Karpas-422 (cell line): ENCODE results near the gene PRCD. TPM values are rescaled to one million over a fixed set of nuclear protein-coding genes. Genes with fewer than 3 reads are reported as not detected.
"Not testable (repeated sequence)": the region's sequence is repeated elsewhere in the genome, so short reads cannot be mapped to it uniquely, and the experiment has no call there.

Experiments used
- DNase-seq: peaks from one replicate; pipeline ENCODE4 v3.0.0-alpha.2; 2015
- H2AFZ ChIP-seq: fragments of 200-600 bp; sonication (generic); 2 replicates; pipeline ENCODE4 v1.6.1; 2014; ENCODE audit warnings: antibody characterized with exemption, low read length, mixed read lengths
- H3K27ac ChIP-seq: fragments of 200-600 bp; sonication (generic); 2 replicates; pipeline ENCODE4 v1.5.1; 2014; ENCODE audit warnings: mild to moderate bottlenecking, low read length, moderate library complexity
- H3K27me3 ChIP-seq: fragments of 200-600 bp; sonication (generic); 2 replicates; pipeline ENCODE4 v1.6.1; 2014; ENCODE audit warnings: low read length, mixed read lengths
- H3K36me3 ChIP-seq: fragments of 200-600 bp; sonication (generic); 2 replicates; pipeline ENCODE4 v1.6.1; 2014; ENCODE audit warnings: low read length, mixed read lengths; ENCODE audit not compliant: insufficient read depth
- H3K4me1 ChIP-seq: fragments of 200-600 bp; sonication (generic); 2 replicates; pipeline ENCODE4 v1.6.1; 2014; ENCODE audit warnings: mild to moderate bottlenecking, low read length, mixed read lengths
- H3K4me2 ChIP-seq: fragments of 200-600 bp; sonication (generic); 2 replicates; pipeline ENCODE4 v1.6.1; 2014; ENCODE audit warnings: low read length, low read depth, mild to moderate bottlenecking; ENCODE audit not compliant: poor library complexity, severe bottlenecking
- H3K4me3 ChIP-seq: fragments of 200-600 bp; sonication (generic); 2 replicates; pipeline ENCODE4 v1.5.1; 2014; ENCODE audit warnings: mild to moderate bottlenecking, antibody characterized with exemption, low read length, mixed read lengths
- H3K79me2 ChIP-seq: fragments of 200-600 bp; sonication (generic); 2 replicates; pipeline ENCODE4 v1.6.1; 2014; ENCODE audit warnings: mild to moderate bottlenecking, low read length, mixed read lengths
- H3K9ac ChIP-seq: fragments of 200-600 bp; sonication (generic); 2 replicates; pipeline ENCODE4 v1.6.0; 2014; ENCODE audit warnings: low read length
- H3K9me2 ChIP-seq: fragments of 200-600 bp; sonication (generic), shearing (Covaris generic); replicated peaks from 2 replicates; pipeline ENCODE4 v1.6.0; 2014; ENCODE audit warnings: mild to moderate bottlenecking, low read length, moderate library complexity; ENCODE audit not compliant: insufficient read depth
- H3K9me3 ChIP-seq: fragments of 300-700, 200-600 bp; sonication (generic); 2 replicates; pipeline ENCODE4 v1.6.1; 2014; ENCODE audit warnings: low read length, mixed read lengths
- H4K20me1 ChIP-seq: fragments of 200-600 bp; sonication (generic); 2 replicates; pipeline ENCODE4 v1.6.1; 2014; ENCODE audit warnings: mild to moderate bottlenecking, antibody characterized with exemption, low read length, low read depth; ENCODE audit not compliant: insufficient read depth
- total RNA-seq: library from RNA; depleted of rRNA; stranded (reverse); fragments of >200 nt; shearing (Covaris generic); gene quantifications from 2 replicates; pipeline ENCODE4 v1.2.3, GENCODE V29; 2014; ENCODE audit warnings: low replicate concordance

Gene PRCD
- total RNA-seq, 1 experiment from 2014 or later = 0.37 TPM

DNA sequence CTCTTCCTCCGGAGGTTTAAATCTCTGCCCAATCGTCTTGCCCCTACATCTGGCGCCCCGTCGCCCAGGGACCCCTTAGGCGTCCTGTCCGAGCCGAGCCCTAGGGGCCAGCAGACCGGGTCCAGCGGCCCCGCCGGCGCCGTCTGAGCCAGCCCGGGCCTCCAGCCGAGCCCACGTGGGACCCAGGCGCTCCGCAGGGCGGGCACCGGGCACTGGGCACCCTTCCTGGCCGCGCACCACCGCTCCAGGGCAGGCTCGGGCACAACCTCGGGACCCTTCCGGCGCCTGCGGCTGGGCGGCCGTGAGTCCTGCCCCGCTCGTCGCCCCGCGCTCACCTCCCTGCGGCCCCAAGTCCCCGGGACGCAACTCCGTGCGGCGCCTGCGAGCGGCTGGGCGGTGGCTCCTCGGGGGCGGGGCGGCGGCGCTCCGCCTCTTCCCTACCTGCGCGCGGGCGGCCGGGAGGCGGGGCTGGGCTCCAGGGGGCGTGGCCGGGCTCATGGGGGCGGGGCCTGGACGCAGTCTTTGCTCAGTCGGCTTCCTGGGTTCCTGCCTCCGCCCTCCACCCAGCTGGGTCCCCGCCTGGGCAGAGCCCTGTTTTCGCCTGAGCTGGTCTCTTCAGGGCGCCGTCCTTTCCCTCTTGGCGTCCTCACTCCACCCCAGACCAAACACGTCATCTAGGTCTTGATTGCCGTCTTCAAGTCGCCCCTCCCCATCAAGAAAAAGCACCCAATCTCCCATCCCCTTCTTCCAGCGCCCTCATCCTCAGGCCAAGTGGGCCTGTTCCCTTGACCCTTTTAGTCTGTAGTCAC lies 38.6 kb upstream of the PRCD start, which contains the start of gene RHBDF2:
Gene RHBDF2, minus strand, starts transcription at position 406 of the 809 bp plus-strand sequence. CDS start 19,899 bp downstream, outside the sequence.
- Histone ChIP-seq H3K4me1 (peaks cover 24% of the 10 kb centered on the region), H3K9me3 (no peaks in the 10 kb centered on the region), H3K4me2 (peak within 1 kb of the TSS; percentile 81), H2AFZ (peak within 1 kb of the TSS; percentile 86; the same call in 1 of the 2 replicates), H4K20me1 (peaks cover 2% of the 10 kb centered on the region; the same call in 1 of the 2 replicates), H3K9me2 (no peaks in the 10 kb centered on the region), H3K36me3 (no peaks in the 10 kb centered on the region), H3K27ac (no peak within 1 kb of the TSS), H3K4me3 (peak within 1 kb of the TSS; percentile 68), H3K27me3 (no peaks in the 10 kb centered on the region), H3K79me2 (no peaks in the 10 kb centered on the region), H3K9ac (peak within 1 kb of the TSS; percentile 60)
- DNase-seq = peak; percentile 94

DNA sequence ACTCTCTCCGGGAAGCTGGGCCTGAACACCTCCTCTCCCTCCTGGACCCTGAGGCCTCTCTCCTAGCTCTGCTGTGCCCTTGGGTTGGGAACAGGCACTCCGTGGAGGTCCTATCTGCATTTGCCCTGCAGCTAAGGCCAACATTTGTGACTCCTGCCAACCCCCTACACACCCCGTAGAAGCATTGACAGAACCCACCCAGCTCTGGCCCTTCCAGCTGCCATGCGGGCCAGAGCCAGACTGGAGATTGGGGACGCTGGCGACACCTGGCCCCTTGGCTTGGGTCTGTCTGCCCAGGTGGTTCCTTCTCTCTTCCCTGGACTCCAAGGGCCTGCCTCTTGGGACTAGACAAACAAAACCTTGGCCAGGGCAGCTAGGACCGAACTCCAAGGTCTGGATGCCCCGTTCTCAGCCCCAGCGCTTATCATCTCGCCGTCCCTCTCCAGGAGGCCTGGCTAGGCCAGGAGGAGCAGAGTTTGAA lies 38.0 kb upstream of the PRCD start:
- DNase-seq = no peak
- H3K79me2 ChIP-seq = no peaks in the 10 kb centered on the region
- no peaks in the 10 kb centered on the region for H3K9me3 ChIP-seq
- peak overlapping the region; percentile 81 for H3K4me2 ChIP-seq
- no peaks in the 10 kb centered on the region for H3K27me3 ChIP-seq
- 0 out of 2 replicates have a peak, but pooled peaks cover 2% of the 10 kb centered on the region for H4K20me1 ChIP-seq
- H3K4me3 ChIP-seq = peak overlapping the region; percentile 68; the same call in 1 of the 2 replicates
- H3K9ac ChIP-seq = peak overlapping the region; percentile 49
- peak overlapping the region; percentile 28; the same call in 1 of the 2 replicates for H2AFZ ChIP-seq
- H3K27ac ChIP-seq = no peak overlapping the region
- H3K9me2 ChIP-seq = no peaks in the 10 kb centered on the region
- H3K4me1 ChIP-seq = peaks cover 25% of the 10 kb centered on the region
- H3K36me3 ChIP-seq = no peaks in the 10 kb centered on the region

DNA sequence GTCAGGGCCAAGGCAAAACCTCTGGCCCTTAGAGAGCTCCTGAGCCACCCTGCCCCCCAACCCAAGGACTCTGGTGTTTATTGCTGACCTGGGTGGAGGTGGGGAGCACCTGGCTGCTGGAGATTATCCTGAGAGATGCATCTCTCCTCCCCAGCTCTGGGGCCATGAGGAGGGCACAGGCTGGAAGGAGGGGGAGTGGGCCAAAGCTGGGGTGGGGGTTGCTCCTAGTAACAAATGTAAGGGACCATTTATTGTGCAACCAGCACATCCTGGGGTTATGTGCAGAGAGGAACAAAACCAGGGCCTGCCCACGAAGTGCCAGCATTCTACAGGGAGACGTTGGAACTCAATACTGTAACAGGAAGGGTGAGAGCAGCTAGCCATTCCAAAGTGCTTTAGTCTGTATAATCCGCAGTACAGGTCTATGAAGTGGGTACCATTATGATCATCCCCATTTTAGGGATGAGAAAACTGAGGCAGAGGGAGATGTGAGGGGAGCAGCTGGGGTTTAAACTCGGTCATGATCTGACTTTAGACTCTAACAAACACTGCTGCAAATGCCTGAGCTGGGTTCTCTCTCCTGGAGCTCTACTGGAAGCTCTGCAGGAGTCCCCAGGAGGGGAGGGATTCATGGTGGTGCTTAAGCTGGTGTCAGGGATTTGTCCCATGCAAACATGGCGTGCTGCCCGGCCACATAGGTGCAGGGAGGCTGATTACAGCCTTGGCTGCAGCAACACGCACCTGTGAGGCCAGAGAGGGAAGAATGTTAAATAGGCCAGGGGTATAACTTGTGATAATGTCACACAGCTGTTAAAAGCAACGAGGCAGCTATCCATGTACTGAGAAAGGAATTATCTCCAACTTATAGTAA lies 37.3 kb upstream of the PRCD start:
- Histone ChIP-seq H3K27me3 (no peaks in the 10 kb centered on the region), H3K9ac (no peak overlapping the region), H3K36me3 (no peaks in the 10 kb centered on the region), H3K79me2 (no peaks in the 10 kb centered on the region), H3K4me1 (peaks cover 28% of the 10 kb centered on the region), H3K9me2 (no peaks in the 10 kb centered on the region), H3K4me3 (no peak overlapping the region), H2AFZ (no peak overlapping the region), H3K27ac (no peak overlapping the region), H4K20me1 (0 out of 2 replicates have a peak, but pooled peaks cover 2% of the 10 kb centered on the region), H3K4me2 (no peak overlapping the region), H3K9me3 (no peaks in the 10 kb centered on the region)
- no peak for DNase-seq

DNA sequence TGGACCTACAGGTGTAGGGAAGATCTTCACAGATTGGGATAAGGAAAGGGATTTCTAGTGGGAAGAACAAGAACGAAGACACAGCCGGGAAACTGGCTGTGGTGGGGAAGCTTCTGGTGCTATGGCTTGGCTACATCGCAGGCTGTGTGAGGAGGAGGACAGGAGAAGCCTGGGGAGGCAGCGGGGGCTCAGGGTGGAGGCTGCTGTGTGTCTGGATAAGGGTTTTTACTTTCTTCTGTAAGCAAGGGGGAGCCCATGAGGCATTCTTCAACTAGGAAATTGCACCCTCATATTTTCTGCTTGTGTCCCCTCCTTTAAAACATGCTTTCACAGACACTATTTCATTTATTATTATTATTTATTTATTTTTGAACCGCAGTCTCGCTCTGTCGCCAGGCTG lies 35.7 kb upstream of the PRCD start:
- Histone ChIP-seq H3K9me2 (no peaks in the 10 kb centered on the region), H3K9me3 (no peaks in the 10 kb centered on the region), H3K4me3 (no peak overlapping the region), H3K9ac (no peak overlapping the region), H3K27ac (no peak overlapping the region), H4K20me1 (0 out of 2 replicates have a peak, but pooled peaks cover under 1% of the 10 kb centered on the region), H3K36me3 (no peaks in the 10 kb centered on the region), H3K4me1 (peaks cover 25% of the 10 kb centered on the region), H3K27me3 (no peaks in the 10 kb centered on the region), H2AFZ (no peak overlapping the region), H3K4me2 (no peak overlapping the region), H3K79me2 (no peaks in the 10 kb centered on the region)
- peak; percentile 75 for DNase-seq

DNA sequence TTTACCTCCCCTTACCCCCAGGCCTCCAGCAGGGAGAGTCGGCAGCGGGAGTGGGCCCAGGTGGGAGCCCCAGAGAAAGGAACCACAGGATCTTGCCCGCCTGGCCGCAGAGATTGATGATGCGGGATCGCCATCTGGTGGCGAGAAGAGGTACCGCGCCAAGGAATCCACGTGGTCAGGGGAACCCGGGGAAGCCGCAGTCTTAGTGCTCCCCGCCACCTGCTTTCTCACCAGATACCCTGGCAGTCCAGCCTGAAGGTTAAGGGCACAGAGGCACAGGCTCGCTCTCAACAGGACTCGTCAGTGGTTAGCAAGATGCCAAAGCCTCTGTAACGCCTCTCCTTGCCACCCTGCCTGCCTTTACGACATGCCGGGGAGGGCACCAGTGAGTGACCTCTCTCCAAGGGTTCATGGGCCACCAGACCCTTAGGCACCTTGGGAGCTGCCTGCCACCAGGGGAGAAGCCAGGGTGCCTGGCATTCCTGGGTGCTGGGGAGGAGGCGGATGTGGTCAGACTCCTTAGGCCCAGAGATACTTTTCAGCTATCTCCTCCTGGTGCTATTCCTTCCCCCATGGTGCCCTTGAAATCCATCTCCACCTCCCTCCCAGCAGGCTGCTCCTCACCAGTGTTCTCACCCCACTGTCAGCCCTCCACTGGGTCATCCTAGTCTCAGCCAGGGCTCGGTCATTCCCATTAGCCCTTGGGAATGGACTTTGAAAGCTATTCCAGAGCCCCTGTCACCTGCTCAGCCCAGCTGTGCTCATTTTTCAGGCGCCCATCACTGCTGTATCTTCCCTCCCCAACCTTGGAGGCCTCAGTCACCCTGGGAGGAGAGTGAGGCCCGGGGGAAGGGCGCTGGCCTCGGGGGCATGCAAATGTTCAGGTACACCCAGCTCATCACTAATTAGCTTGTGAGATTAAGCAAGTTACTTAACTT lies 33.2 kb upstream of the PRCD start:
- no peaks in the 10 kb centered on the region for H3K9me3 ChIP-seq
- H3K79me2 ChIP-seq = no peaks in the 10 kb centered on the region
- no peak overlapping the region for H3K9ac ChIP-seq
- H3K4me1 ChIP-seq = peaks cover 7% of the 10 kb centered on the region
- no peaks in the 10 kb centered on the region for H4K20me1 ChIP-seq
- DNase-seq = peak; percentile 93
- H3K36me3 ChIP-seq = no peaks in the 10 kb centered on the region
- H3K27ac ChIP-seq = no peak overlapping the region
- no peak overlapping the region for H2AFZ ChIP-seq
- no peak overlapping the region for H3K4me3 ChIP-seq
- no peaks in the 10 kb centered on the region for H3K27me3 ChIP-seq
- no peaks in the 10 kb centered on the region for H3K9me2 ChIP-seq
- H3K4me2 ChIP-seq = no peak overlapping the region

DNA sequence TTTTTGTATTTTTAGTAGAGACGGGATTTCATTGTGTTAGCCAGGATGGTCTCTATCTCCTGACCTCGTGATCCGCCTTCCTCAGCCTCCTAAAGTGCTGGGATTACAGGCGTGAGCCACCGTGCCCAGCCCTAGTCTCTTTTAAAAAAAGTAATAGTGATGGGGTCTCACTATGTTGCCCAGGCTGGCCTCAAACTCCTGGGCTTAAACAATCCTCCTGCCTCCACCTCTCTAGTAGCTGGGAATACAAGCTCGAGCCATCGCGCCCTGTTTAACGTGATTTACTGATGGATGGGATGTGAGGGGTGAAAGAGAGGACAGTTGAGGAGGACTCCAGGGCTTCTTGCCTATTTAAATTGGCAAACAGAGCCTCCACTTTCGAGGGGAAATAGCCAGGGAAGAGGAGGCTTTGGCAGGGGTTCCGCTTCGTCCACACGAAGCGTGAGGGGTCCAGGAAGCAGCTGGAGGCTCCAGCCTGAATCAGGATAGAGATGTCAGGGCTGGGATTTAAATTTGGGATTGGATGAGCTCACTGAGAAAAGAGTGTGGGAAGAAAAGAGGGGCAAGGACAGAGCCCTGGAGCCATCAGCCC lies 31.3 kb upstream of the PRCD start:
- not testable (repeated sequence) for H3K27ac ChIP-seq, H3K9ac ChIP-seq, H3K4me1 ChIP-seq, H3K36me3 ChIP-seq, H2AFZ ChIP-seq, H3K4me2 ChIP-seq, H3K4me3 ChIP-seq, H3K79me2 ChIP-seq, DNase-seq, H3K9me3 ChIP-seq, H3K27me3 ChIP-seq, H4K20me1 ChIP-seq, H3K9me2 ChIP-seq

DNA sequence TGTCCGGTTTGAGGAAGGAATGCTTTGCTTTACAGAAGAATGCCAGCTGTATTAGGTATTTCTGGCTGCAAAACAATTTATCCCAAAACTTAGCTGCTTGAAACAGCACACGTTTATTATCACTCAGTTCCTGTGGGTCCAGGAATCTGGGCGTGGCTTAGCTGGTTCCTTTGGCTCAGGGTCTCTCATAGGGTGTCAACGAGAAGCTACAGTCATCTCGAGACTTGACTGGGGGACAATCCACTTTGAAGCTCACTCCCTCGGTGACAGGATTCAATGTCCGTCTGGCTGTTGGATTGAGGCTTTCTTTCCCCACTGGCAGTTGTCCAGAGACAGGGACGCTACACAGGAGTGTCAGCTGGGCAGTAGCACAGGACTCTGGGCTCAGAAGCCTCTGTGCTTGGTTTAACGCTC lies 29.0 kb upstream of the PRCD start:
- Histone ChIP-seq H3K27ac (no peak overlapping the region), H3K36me3 (no peaks in the 10 kb centered on the region), H3K4me2 (no peak overlapping the region), H3K79me2 (no peaks in the 10 kb centered on the region), H3K27me3 (no peaks in the 10 kb centered on the region), H3K4me3 (no peak overlapping the region), H3K9me3 (no peaks in the 10 kb centered on the region), H4K20me1 (no peaks in the 10 kb centered on the region), H3K9me2 (no peaks in the 10 kb centered on the region), H3K4me1 (0 out of 2 replicates have a peak, but pooled peaks cover 4% of the 10 kb centered on the region), H2AFZ (no peak overlapping the region), H3K9ac (no peak overlapping the region)
- DNase-seq = no peak
